Lung microvascular endothelial cell (primary cell): ENCODE measurements around the gene GSE1. TPM values are rescaled to one million over a fixed set of nuclear protein-coding genes. Genes with fewer than 3 reads are reported as not detected.
"Not testable (repeated sequence)": the region's sequence is repeated elsewhere in the genome, so short reads cannot be mapped to it uniquely, and the experiment has no call there.

ENCODE experiments used
- DNase-seq, 2 donors: peaks; one replicate each; pipeline versions ENCODE4 v3.0.0 to v3.0.0-alpha.2; 2010; ENCODE audit warnings: low read depth in 2 of 2
- total RNA-seq: library from RNA; depleted of rRNA; stranded (reverse); fragments of >200 nt; gene quantifications from 2 replicates; pipeline ENCODE4 v1.2.1, GENCODE V29; 2014

Gene GSE1
- total RNA-seq, 1 donor from 2014 or later, result 12.1 TPM

GRCh38 chr16:85589688-85590505, 23.2 kb upstream of the GSE1 start:
- no peak for DNase-seq

- no peak for DNase-seq
Measured at GRCh38 chr16:85590506-85590832, 22.7 kb upstream of the GSE1 start.

GRCh38 chr16:85591381-85591780, 21.7 kb upstream of the GSE1 start:
- no peak for DNase-seq

GRCh38 chr16:85592277-85592676, 20.8 kb upstream of the GSE1 start:
- not testable (repeated sequence) for DNase-seq

- no peak for DNase-seq
Measured at GRCh38 chr16:85592700-85593493, 20.2 kb upstream of the GSE1 start.

GRCh38 chr16:85593494-85594221, 19.5 kb upstream of the GSE1 start:
- no peak for DNase-seq

GRCh38 chr16:85594273-85594977, 18.7 kb upstream of the GSE1 start:
- DNase-seq, result no peak

GRCh38 chr16:85594978-85595661, 18.0 kb upstream of the GSE1 start:
- no peak for DNase-seq

- no peak for DNase-seq
Measured at GRCh38 chr16:85595812-85596502, 17.2 kb upstream of the GSE1 start.

GRCh38 chr16:85598141-85598540, 15.0 kb upstream of the GSE1 start:
- no peak for DNase-seq

- DNase-seq, result no peak
Measured at GRCh38 chr16:85600078-85600477, 13.0 kb upstream of the GSE1 start.

- no peak for DNase-seq
Measured at GRCh38 chr16:85600530-85601271, 12.4 kb upstream of the GSE1 start.

- DNase-seq, result no peak
Measured at GRCh38 chr16:85601272-85601639, 11.9 kb upstream of the GSE1 start.

- no peak for DNase-seq
Measured at GRCh38 chr16:85601730-85602401, 11.3 kb upstream of the GSE1 start.

- no peak for DNase-seq
Measured at GRCh38 chr16:85602402-85603202, 10.5 kb upstream of the GSE1 start.

- DNase-seq, result no peak
Measured at GRCh38 chr16:85603203-85603755, 9.8 kb upstream of the GSE1 start.

- DNase-seq, result no peak
Measured at GRCh38 chr16:85604145-85604705, 8.9 kb upstream of the GSE1 start.
